Midbrain (tissue), 1 donor: Measurements from ENCODE around the gene RNF145.
"Not testable (repeated sequence)": the region's sequence is repeated elsewhere in the genome, so short reads cannot be mapped to it uniquely, and the experiment has no call there.

ENCODE experiments used
- DNase-seq: peaks from one replicate; lab custom pipeline; 2025; lab: John Stamatoyannopoulos, UW

The RNF145 gene

GRCh38 chr5:159156426-159157238 is 52.7 kb downstream of the RNF145 start:
- peak; percentile 75 for DNase-seq

- no peak for DNase-seq
These were observed 53.4 kb downstream of the RNF145 start for GRCh38 chr5:159155960-159156359.

- no peak for DNase-seq
These were observed 56.5 kb downstream of the RNF145 start for GRCh38 chr5:159152876-159153275.

- no peak for DNase-seq
These were observed 60.3 kb downstream of the RNF145 start for GRCh38 chr5:159149085-159149484.

- no peak for DNase-seq
These were observed 61.4 kb downstream of the RNF145 start for GRCh38 chr5:159147976-159148375.

GRCh38 chr5:159146839-159147238 is 62.5 kb downstream of the RNF145 start:
- no peak for DNase-seq

- DNase-seq = not testable (repeated sequence)
These were observed 64.2 kb downstream of the RNF145 start for GRCh38 chr5:159145160-159145559.

GRCh38 chr5:159139802-159140201 is 69.6 kb downstream of the RNF145 start:
- DNase-seq = no peak

- DNase-seq = no peak
These were observed 73.3 kb downstream of the RNF145 start for GRCh38 chr5:159135896-159136531.

- peak; percentile 26 for DNase-seq
These were observed 76.2 kb downstream of the RNF145 start for GRCh38 chr5:159133041-159133741.

- no peak for DNase-seq
These were observed 76.8 kb downstream of the RNF145 start for GRCh38 chr5:159132429-159133040.

- DNase-seq = no peak
These were observed 77.4 kb downstream of the RNF145 start for GRCh38 chr5:159131951-159132350.

GRCh38 chr5:159130871-159131270 is 78.5 kb downstream of the RNF145 start:
- no peak for DNase-seq

- no peak for DNase-seq
These were observed 81.2 kb downstream of the RNF145 start for GRCh38 chr5:159128070-159128541.

- DNase-seq = no peak
These were observed 85.7 kb downstream of the RNF145 start for GRCh38 chr5:159123700-159124099.

GRCh38 chr5:159123189-159123588 is 86.2 kb downstream of the RNF145 start:
- DNase-seq = no peak

- no peak for DNase-seq
These were observed 88.3 kb downstream of the RNF145 start for GRCh38 chr5:159121061-159121460.

- no peak for DNase-seq
These were observed 88.9 kb downstream of the RNF145 start for GRCh38 chr5:159120446-159120845.

- not testable (repeated sequence) for DNase-seq
These were observed 89.5 kb downstream of the RNF145 start for GRCh38 chr5:159119842-159120241.

GRCh38 chr5:159118958-159119659 is 90.2 kb downstream of the RNF145 start:
- DNase-seq = not testable (repeated sequence)

- no peak for DNase-seq
These were observed 95.9 kb downstream of the RNF145 start for GRCh38 chr5:159113405-159113804.

- DNase-seq = no peak
These were observed 96.9 kb downstream of the RNF145 start for GRCh38 chr5:159112436-159112835.
